Kidney tubule cell (primary cell): ENCODE measurements around the gene TEX51.

Experiments
- DNase-seq: peaks from one replicate; pipeline ENCODE4 v3.0.0-alpha.2; 2018; ENCODE audit warnings: low spot score

Gene TEX51

DNA sequence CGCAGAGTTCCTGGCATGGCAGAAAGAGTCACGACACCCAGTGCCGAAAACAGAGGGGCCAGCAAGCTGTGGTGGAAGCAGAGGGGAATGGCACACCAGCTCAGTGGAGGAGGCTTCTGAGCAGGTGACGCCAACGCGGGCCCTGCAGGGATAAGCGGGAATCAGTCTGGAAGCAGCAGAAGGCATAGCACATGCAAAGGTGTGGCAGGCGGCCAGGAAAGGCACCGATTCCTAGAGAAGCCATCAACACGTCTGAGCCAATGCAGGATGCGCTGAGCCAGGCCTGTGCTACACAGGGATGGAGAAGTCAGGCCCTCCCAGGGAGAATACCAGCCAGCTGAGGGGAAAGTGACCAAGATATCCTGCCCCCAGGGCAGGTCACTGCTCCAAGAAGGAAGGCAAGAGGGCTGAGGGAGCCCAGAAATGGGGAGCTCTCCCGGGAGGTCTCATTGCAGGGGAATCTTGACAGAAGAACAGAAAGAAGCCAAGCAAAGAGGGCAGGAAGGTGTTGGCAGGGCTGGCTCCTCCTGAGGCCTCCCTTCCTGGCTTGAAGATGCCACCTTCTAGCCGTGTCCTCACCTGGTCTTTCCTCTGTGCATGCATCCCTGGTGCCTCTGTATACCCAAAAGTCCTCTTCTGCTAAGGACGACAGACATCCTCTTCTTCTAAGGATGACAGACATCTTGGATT lies 16.3 kb downstream of the TEX51 start:
- no peak for DNase-seq

DNA sequence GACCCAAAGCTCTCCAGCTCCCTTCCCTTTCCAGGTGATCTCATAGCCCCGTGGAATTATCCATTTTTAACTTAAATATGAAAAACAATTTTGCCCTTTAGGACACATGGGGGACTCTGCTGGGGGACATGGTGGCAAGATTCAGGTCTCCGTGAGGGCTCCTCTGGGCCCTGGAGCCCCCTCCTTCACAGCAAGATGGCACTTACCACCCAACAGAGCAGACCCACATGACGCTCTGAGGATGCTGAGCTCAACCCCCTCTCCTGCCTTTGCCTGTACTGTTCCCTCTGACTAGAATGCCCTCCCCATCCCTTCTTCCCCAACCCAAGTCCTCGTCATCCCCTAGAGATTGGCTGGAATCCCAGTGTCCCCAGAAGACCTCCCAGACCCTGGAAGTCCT lies 17.2 kb downstream of the TEX51 start:
- DNase-seq = no peak

- DNase-seq = no peak
Observed at GRCh38 chr2:126916744-126917143, 18.1 kb downstream of the TEX51 start.

GRCh38 chr2:126921066-126921465 lies 22.4 kb downstream of the TEX51 start:
- DNase-seq = no peak

DNA sequence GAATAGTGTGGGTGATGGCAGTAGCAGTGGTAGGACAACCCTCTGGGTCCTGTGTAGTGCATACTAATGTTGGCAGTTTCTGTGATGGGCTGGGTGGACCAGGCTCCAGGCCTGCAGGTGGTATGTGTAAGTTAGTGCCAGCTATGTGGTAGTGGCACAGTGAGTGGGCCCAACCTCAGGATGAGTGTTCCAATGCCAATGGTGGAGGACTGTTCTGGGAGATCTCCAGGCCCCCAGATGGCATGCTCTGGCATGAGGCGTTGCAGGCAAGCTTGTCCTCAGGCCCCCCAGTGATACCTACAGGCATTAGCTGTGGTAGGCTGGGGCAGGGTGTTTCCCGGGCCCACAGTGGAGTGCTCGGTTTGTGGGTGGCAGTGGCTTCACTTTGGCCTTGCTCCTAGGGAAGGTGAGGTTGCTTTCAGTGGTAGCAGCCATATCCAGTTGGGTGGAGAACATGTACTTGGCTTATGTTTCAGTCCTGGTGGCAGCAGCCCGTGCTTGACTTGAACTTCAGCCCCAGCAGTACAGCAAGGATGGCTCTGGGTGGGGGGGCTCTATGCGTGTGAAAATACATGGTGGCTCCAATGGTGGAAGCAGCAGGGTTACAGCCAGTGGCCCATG lies 32.4 kb downstream of the TEX51 start:
- no peak for DNase-seq

DNA sequence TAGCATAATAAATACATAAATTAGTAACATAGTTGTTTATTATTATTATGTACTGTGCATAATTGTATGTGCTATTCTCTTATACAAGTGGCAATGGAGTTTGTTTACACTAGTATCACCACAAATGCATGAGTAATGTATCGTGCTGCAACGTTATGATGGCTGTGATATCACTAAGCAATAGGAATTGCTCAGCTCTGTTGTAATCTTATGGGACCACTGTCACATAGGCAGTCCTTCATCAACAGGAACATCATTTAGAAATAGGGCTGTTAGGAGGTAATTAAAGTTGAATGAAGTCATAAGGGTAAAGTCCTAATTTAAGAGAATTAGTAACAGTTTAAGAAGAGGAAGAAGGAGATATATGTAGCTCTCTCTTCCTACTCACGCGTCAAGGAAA lies 33.8 kb downstream of the TEX51 start:
- DNase-seq = no peak

DNA sequence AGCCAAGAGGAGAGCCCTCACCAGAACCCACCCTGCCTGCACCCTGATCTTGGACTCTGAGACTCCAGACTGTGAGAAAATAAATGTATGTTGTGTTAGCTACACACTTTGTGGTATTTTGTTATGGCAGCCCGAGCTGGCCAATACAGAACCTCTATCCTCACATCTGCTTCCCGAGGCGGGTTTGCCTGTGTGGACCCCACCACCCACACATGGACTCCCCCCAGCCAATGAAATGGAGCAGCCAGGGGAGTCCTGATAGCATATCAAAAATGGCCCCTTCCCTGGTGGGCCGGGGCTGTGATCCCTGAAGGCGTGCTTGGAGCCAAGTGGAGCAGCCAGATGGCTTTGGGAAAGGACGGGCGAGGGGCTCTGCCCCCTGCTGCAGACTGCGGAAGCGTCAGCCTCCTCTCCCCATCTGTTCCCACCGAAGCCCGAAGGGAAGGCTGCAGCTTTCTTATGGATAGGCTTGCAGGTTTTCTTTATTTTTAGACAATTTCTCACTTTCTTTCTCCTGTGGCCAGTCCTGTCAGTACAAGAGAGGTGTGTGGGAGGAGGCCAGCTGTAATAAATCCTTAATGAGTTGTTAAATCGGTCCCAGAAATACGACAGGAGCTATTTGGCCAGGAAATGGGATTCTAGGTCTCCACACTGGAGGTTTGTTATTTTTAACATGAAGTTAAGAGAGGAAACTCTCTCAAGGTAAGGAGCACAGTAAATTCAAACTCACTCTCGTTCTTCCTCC lies 34.4 kb downstream of the TEX51 start:
- no peak for DNase-seq

DNA sequence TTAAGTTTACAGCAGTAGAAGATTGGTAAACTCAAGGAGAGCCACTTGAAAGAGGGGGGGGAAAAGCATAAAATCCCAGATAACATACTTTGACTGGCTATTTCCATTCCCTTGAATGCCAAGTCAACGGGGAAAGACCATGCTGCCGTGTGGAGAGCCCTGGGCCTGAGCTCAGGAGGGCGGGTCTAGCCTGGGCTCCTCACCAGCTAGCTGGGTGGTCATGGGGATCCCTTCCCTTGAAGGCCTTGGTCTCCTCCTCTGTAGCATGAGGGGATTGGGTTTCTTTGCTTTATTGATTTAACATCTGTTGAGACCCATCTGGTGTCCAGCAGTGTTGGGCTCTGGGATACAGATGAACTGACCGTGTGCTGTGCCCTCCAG lies 35.0 kb downstream of the TEX51 start:
- DNase-seq = no peak

GRCh38 chr2:126934809-126935208 lies 36.1 kb downstream of the TEX51 start:
- no peak for DNase-seq

- DNase-seq = no peak
Observed at GRCh38 chr2:126935774-126936173, 37.1 kb downstream of the TEX51 start.

GRCh38 chr2:126936219-126936723 lies 37.6 kb downstream of the TEX51 start:
- no peak for DNase-seq

GRCh38 chr2:126940331-126940730 lies 41.6 kb downstream of the TEX51 start:
- DNase-seq = no peak

- DNase-seq = no peak
Observed at GRCh38 chr2:126942427-126943203, 43.9 kb downstream of the TEX51 start.

GRCh38 chr2:126943612-126944348 lies 45.1 kb downstream of the TEX51 start:
- DNase-seq = no peak

DNA sequence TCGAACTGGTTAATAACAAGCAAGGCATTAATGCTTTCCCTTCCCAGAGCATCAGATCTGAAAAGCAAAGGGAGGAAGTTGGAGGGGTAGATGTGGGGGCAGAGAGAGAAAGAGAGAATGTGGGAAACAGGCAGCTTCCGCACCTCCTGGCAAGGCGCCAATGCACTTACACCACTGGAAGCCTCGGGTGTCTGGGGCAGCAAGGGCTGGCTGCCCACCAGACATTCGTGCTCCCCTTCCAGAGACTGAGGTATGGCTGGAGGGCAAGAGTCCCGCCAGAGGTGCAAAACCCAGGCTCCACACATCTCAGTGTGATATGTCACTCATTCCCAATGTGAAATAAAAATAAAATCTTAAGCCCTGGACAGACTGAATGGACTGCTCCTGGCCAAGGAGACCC lies 46.4 kb downstream of the TEX51 start:
- peak; percentile 27 for DNase-seq

- peak; percentile 62 for DNase-seq
Observed at GRCh38 chr2:126946318-126947102, 47.8 kb downstream of the TEX51 start.

- DNase-seq = no peak
Observed at GRCh38 chr2:126947103-126947429, 48.4 kb downstream of the TEX51 start.

- DNase-seq = no peak
Observed at GRCh38 chr2:126949775-126950174, 51.1 kb downstream of the TEX51 start.

DNA sequence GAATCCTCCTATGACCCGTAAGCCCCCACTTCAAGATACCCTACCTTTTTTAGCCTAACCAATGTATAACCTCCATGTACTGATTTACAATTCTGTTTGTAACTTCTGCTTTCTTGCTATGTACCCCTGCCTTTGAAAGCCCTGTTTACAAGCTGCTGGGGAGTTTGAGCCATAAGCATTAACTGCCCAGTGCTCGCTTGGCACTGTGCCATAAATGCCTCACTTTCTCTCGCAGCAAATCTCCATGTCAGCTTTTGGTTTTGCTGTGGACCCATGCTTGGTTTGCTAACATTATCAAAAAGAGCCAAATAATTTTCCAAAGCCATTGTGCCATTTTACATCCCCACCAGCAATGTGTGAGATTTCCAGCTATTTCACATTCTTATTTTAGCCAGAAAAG lies 51.8 kb downstream of the TEX51 start:
- peak; percentile 11 for DNase-seq
